HepG2 (cell line): Measurements from ENCODE around the gene BBS9. TPM values are rescaled to one million over a fixed set of nuclear protein-coding genes. Genes with fewer than 3 reads are reported as not detected.
A peak's percentile ranks its signal among the peaks of the same experiment; 100 is the strongest.
"Not testable (repeated sequence)": the region's sequence is repeated elsewhere in the genome, so short reads cannot be mapped to it uniquely, and the experiment has no call there.

Experiments used
- ATAC-seq: fragments of 200-7000 bp; cut with Tn5 transposase; 3 replicates; pipeline ENCODE4 v1.9.1; 2020; ENCODE audit warnings: mild to moderate bottlenecking, moderate library complexity
- BruUV-seq: library from RNA; stranded (reverse); fragments of 400-500 nt; replicated peaks from 2 replicates; lab custom pipeline; 2021; lab: Mats Ljungman, UMichigan
- CTCF ChIA-PET: fragments of 300-600 bp; formaldehyde crosslinking; extraction: SDS; loops from one replicate; lab custom pipeline; 2021; ENCODE audit warnings: low total read pairs, inconsistent platforms, low intra/inter-chr PET ratio; lab: Yijun Ruan, JAX
- POLR2A ChIA-PET: fragments of 350-600 bp; sonication (Branson Sonifier 250); formaldehyde crosslinking; loops from one replicate; lab custom pipeline; 2020; ENCODE audit warnings: antibody characterized with exemption, inconsistent platforms; lab: Yijun Ruan, JAX
- DNase-seq: peaks from one replicate; pipeline ENCODE4 v3.0.0-alpha.2; 2015; ENCODE audit warnings: low spot score
- FAIRE-seq: peaks from 3 replicates; lab custom pipeline; 2011; peaks lifted over from hg19 to GRCh38; lab: Jason Lieb, UNC
- H2AFZ ChIP-seq: one replicate; pipeline ENCODE4 v1.6.1; 2011; ENCODE audit warnings: low read length, inconsistent platforms
- H3K27ac ChIP-seq: fragments of 300-600 bp; 3 replicates; pipeline ENCODE4 v1.8.0; 2011; ENCODE audit warnings: mixed run types, mild to moderate bottlenecking, mixed read lengths, low read length, inconsistent platforms; ENCODE audit not compliant: insufficient read depth; ENCODE audit errors: extremely low read length
- H3K27me3 ChIP-seq, 2 experiments: fragments of 200-600 bp in 1 of 2; 2 replicates in 1 of 2; 3 replicates in 1 of 2; pipeline versions ENCODE4 v1.6.0 to v1.8.0; 2011; ENCODE audit warnings: low read length in 2 of 2, mild to moderate bottlenecking in 2 of 2, moderate library complexity in 2 of 2, inconsistent platforms in 1 of 2; ENCODE audit not compliant: insufficient read depth in 2 of 2, control insufficient read depth in 1 of 2
- H3K36me3 ChIP-seq, 2 experiments: fragments of 200-600 bp in 1 of 2; replicated peaks in 1 of 2; 2 replicates in 1 of 2; 3 replicates in 1 of 2; pipeline versions ENCODE4 v1.5.1 to v1.8.0; 2011; ENCODE audit warnings: low read length in 2 of 2, inconsistent platforms in 1 of 2; ENCODE audit not compliant: insufficient read depth in 2 of 2, control insufficient read depth in 1 of 2
- H3K4me1 ChIP-seq: 2 replicates; pipeline ENCODE4 v1.5.1; 2012; ENCODE audit warnings: low read length, inconsistent platforms; ENCODE audit not compliant: insufficient read depth
- H3K4me2 ChIP-seq: 2 replicates; pipeline ENCODE4 v1.6.0; 2011; ENCODE audit warnings: low read depth, low read length, inconsistent platforms
- H3K4me3 ChIP-seq, 3 experiments: fragments of 200-600 bp in 1 of 3; sonication (generic), shearing (Covaris generic) in 1 of 3; replicated peaks in 1 of 3; 2 replicates each; pipeline ENCODE4 v1.5.1; 2011 to 2016; ENCODE audit warnings: low read length in 3 of 3, inconsistent platforms in 2 of 3, low read depth in 2 of 3, mild to moderate bottlenecking in 2 of 3, control low read depth in 1 of 3, mixed read lengths in 1 of 3; ENCODE audit not compliant: insufficient read depth in 1 of 3
- H3K79me2 ChIP-seq: one replicate; pipeline ENCODE4 v1.6.1; 2011; ENCODE audit warnings: low read length, inconsistent platforms; ENCODE audit not compliant: insufficient read depth
- H3K9ac ChIP-seq: 2 replicates; pipeline ENCODE4 v1.6.0; 2011; ENCODE audit warnings: mild to moderate bottlenecking, low read depth, low read length, inconsistent platforms; ENCODE audit not compliant: insufficient read depth
- H3K9me3 ChIP-seq: 2 replicates; pipeline ENCODE4 v1.5.1; 2012; ENCODE audit warnings: mild to moderate bottlenecking, low read length
- H4K20me1 ChIP-seq: 2 replicates; pipeline ENCODE4 v1.6.0; 2011; ENCODE audit warnings: inconsistent platforms, mild to moderate bottlenecking, low read length, moderate library complexity; ENCODE audit not compliant: insufficient read depth
- PAWR ChIP-seq: sonication (generic); formaldehyde crosslinking; IDR thresholded peaks from 2 replicates; pipeline ENCODE4 v1.4.0; 2020; ENCODE audit warnings: missing genetic modification reagents, mild to moderate bottlenecking, borderline replicate concordance
- PHF20 ChIP-seq: sonication (generic); formaldehyde crosslinking; IDR thresholded peaks from 2 replicates; pipeline ENCODE4 v1.5.0; 2020; ENCODE audit warnings: mild to moderate bottlenecking, missing genetic modification reagents
- RFX3 ChIP-seq: IDR thresholded peaks from 2 replicates; pipeline ENCODE4 v1.6.1; 2016; ENCODE audit warnings: missing biosample characterization, missing genetic modification reagents
- ZFP1 ChIP-seq: IDR thresholded peaks from 2 replicates; pipeline ENCODE4 v1.6.1; 2016
- ZNF224 ChIP-seq: sonication (generic); formaldehyde crosslinking; IDR thresholded peaks from 2 replicates; pipeline ENCODE4 v1.5.0; 2020; ENCODE audit warnings: mild to moderate bottlenecking, missing genetic modification reagents
- WGBS: methylation state at CpG from one replicate; pipeline ENCODE4 v1.1.6; 2017; ENCODE audit warnings: low lambda C conversion rate; 5-methylcytosine and 5-hydroxymethylcytosine counted together
- in situ Hi-C: cut with HindIII; loops from 2 replicates; pipeline ENCODE4 v1.10.0; 2017; ENCODE audit warnings: low pct_unique_long_range_greater_than_20kb; ENCODE audit not compliant: extremely low pct_ligation_motif_present
- intact Hi-C: fragments of 100-400 bp; cut with micrococcal nuclease; formaldehyde crosslinking; loops from one replicate; pipeline ENCODE4 v1.10.0; 2022; ENCODE audit not compliant: unreplicated experiment
- polyA plus RNA-seq, 8 experiments: library from polyadenylated mRNA; depleted of rRNA in 3 of 8; stranded (reverse) in 7 of 8; unstranded in 1 of 8; fragments of >200 nt; fragmentation: Illumina TruSeq in 4 of 8; extraction: Trizol in 4 of 8; gene quantifications; 2 replicates each; pipeline versions ENCODE4 v1.2.1 to v1.2.3, GENCODE V29; 2011 to 2016; ENCODE audit warnings: low read depth in 4 of 8, missing spikeins in 1 of 8, mixed read lengths in 1 of 8; ENCODE audit not compliant: insufficient read depth in 1 of 8
- total RNA-seq, 5 experiments: library from RNA; depleted of rRNA; stranded (reverse); fragments of >200 nt; fragmentation: Illumina TruSeq; extraction: Trizol; gene quantifications; 2 replicates each; pipeline ENCODE4 v1.2.3, GENCODE V29; 2016; ENCODE audit warnings: low read depth in 1 of 5
- TF ChIP-seq, protein P1 (sequence below): sonication (generic); formaldehyde crosslinking; IDR thresholded peaks from 2 replicates; pipeline ENCODE4 v1.4.0; 2020; ENCODE audit warnings: missing genetic modification reagents, borderline replicate concordance

BBS9 gene
- total and polyA plus RNA-seq, 2 of the 13 experiments (the other 11 are each of a cell fraction or from before 2014, with no cell fraction given), result 5.1 to 7.8 TPM

DNA sequence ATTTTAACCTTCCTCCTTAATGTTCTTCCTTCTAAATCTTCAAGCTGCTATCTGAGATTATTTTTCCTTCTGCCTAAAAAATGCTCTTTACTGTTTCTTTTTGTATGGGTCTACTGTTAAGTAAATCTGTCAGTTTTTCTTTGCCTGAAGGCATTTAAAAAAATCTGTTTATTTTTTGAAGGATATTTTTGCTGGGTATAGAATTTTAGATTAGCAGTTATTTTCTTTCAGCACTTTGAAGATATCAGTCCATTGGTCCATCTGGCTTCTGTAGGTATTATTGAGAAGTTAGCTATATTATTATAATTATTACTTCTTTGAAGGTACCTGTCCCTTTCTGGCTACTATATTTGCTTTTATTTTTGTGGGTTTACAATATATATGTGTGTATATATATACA is 171.4 kb downstream of the BBS9 start:
- ATAC-seq (no peak), DNase-seq (no peak), FAIRE-seq (no peak)
- no peak overlapping the region for H3K27ac ChIP-seq
- no peaks in the 10 kb centered on the region for H3K36me3 ChIP-seq
- no peak overlapping the region for H3K4me3 ChIP-seq
- peaks cover 19% of the 10 kb centered on the region for H3K9me3 ChIP-seq
- no peaks in the 10 kb centered on the region for H4K20me1 ChIP-seq
- no peaks in the 10 kb centered on the region for H3K79me2 ChIP-seq
- intact Hi-C loops (no loop called here), in situ Hi-C loops (no loop called here)
- TF ChIP-seq PHF20 (CRISPR knock-in tag) (no peak), ZFP1 (CRISPR knock-in tag) (peak; percentile 92; the same call in 1 of the 2 replicates), RFX3 (CRISPR knock-in tag) (no peak), ZNF224 (no peak), PAWR (CRISPR knock-in tag) (no peak)
- TF ChIP-seq, protein P1, sequence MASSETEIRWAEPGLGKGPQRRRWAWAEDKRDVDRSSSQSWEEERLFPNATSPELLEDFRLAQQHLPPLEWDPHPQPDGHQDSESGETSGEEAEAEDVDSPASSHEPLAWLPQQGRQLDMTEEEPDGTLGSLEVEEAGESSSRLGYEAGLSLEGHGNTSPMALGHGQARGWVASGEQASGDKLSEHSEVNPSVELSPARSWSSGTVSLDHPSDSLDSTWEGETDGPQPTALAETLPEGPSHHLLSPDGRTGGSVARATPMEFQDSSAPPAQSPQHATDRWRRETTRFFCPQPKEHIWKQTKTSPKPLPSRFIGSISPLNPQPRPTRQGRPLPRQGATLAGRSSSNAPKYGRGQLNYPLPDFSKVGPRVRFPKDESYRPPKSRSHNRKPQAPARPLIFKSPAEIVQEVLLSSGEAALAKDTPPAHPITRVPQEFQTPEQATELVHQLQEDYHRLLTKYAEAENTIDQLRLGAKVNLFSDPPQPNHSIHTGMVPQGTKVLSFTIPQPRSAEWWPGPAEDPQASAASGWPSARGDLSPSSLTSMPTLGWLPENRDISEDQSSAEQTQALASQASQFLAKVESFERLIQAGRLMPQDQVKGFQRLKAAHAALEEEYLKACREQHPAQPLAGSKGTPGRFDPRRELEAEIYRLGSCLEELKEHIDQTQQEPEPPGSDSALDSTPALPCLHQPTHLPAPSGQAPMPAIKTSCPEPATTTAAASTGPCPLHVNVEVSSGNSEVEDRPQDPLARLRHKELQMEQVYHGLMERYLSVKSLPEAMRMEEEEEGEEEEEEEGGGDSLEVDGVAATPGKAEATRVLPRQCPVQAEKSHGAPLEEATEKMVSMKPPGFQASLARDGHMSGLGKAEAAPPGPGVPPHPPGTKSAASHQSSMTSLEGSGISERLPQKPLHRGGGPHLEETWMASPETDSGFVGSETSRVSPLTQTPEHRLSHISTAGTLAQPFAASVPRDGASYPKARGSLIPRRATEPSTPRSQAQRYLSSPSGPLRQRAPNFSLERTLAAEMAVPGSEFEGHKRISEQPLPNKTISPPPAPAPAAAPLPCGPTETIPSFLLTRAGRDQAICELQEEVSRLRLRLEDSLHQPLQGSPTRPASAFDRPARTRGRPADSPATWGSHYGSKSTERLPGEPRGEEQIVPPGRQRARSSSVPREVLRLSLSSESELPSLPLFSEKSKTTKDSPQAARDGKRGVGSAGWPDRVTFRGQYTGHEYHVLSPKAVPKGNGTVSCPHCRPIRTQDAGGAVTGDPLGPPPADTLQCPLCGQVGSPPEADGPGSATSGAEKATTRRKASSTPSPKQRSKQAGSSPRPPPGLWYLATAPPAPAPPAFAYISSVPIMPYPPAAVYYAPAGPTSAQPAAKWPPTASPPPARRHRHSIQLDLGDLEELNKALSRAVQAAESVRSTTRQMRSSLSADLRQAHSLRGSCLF (CRISPR knock-in tag), result no peak
- no peak overlapping the region for H2AFZ ChIP-seq
- no peak overlapping the region for H3K9ac ChIP-seq
- no TSS peak for BruUV-seq
- no peaks in the 10 kb centered on the region for H3K4me1 ChIP-seq
- CTCF ChIA-PET, result no interaction called here
- no peak overlapping the region for H3K4me2 ChIP-seq
- POLR2A ChIA-PET, result no interaction called here
- H3K27me3 ChIP-seq, result no peaks in the 10 kb centered on the region

DNA sequence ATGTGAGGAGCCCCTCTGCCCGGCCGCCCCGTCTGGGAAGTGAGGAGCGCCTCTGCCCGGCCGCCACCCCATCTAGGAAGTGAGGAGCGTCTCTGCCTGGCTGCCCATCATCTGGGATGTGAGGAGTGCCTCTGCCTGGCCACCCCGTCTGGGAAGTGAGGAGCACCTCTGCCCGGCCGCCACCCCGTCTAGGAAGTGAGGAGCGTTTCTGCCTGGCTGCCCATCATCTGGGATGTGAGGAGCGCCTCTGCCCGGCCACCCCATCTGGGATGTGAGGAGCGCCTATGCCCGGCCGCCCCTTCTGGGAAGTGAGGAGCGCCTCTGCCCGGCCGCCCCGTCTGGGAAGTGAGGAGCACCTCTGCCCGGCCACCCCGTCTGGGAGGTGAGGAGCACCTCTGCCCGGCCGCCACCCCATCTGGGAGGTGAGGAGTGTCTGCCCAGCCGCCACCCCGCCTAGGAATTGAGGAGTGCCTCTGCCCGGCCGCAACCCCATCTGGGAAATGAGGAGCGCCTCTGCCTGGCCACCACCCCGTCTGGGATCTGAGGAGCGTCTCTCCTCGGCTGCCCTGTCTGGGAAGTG is 174.7 kb downstream of the BBS9 start:
- H2AFZ ChIP-seq, H3K9ac ChIP-seq, POLR2A ChIA-PET, H3K4me3 ChIP-seq, BruUV-seq, in situ Hi-C loops, H3K79me2 ChIP-seq, FAIRE-seq, ATAC-seq, H3K36me3 ChIP-seq, intact Hi-C loops, H3K4me1 ChIP-seq, H3K27ac ChIP-seq, H3K27me3 ChIP-seq, CTCF ChIA-PET, H3K4me2 ChIP-seq, H4K20me1 ChIP-seq, DNase-seq: not testable (repeated sequence)
- H3K9me3 ChIP-seq, result peaks cover 19% of the 10 kb centered on the region
- WGBS, result 98% methylated on average over 8 of the region's 33 CpGs
